Measurements from ENCODE around the gene CFAP58.

Gene CFAP58

GRCh38 chr10:104321725-104322415 is 31.8 kb upstream of the CFAP58 start:
- DNase-seq (ENCODE audit: low read depth) = no peak

GRCh38 chr10:104322416-104322782 is 31.2 kb upstream of the CFAP58 start:
- peak; percentile 50 for DNase-seq (ENCODE audit: low read depth)

- DNase-seq (ENCODE audit: low read depth) = no peak
Measured at GRCh38 chr10:104323085-104323484, 30.5 kb upstream of the CFAP58 start.

- no peak for DNase-seq (ENCODE audit: low read depth)
Measured at GRCh38 chr10:104323760-104324201, 29.9 kb upstream of the CFAP58 start.

- DNase-seq (ENCODE audit: low read depth) = no peak
Measured at GRCh38 chr10:104324221-104324686, 29.4 kb upstream of the CFAP58 start.

GRCh38 chr10:104324931-104325330 is 28.7 kb upstream of the CFAP58 start:
- DNase-seq (ENCODE audit: low read depth) = no peak

- no peak for DNase-seq (ENCODE audit: low read depth)
Measured at GRCh38 chr10:104325436-104326435, 27.9 kb upstream of the CFAP58 start.

- no peak for DNase-seq (ENCODE audit: low read depth)
Measured at GRCh38 chr10:104326991-104327610, 26.5 kb upstream of the CFAP58 start.

GRCh38 chr10:104327745-104328645 is 25.6 kb upstream of the CFAP58 start:
- peak; percentile 75 for DNase-seq (ENCODE audit: low read depth)

- DNase-seq (ENCODE audit: low read depth) = no peak
Measured at GRCh38 chr10:104328646-104328895, 25.1 kb upstream of the CFAP58 start.

- peak; percentile 92 for DNase-seq (ENCODE audit: low read depth)
Measured at GRCh38 chr10:104328896-104329710, 24.5 kb upstream of the CFAP58 start.

GRCh38 chr10:104329735-104330134 is 23.9 kb upstream of the CFAP58 start:
- DNase-seq (ENCODE audit: low read depth) = peak; percentile 90

GRCh38 chr10:104330168-104331110 is 23.2 kb upstream of the CFAP58 start:
- peak; percentile 97 for DNase-seq (ENCODE audit: low read depth)

- DNase-seq (ENCODE audit: low read depth) = no peak
Measured at GRCh38 chr10:104331208-104331838, 22.3 kb upstream of the CFAP58 start.

GRCh38 chr10:104332243-104333031 is 21.2 kb upstream of the CFAP58 start:
- DNase-seq (ENCODE audit: low read depth) = no peak

- no peak for DNase-seq (ENCODE audit: low read depth)
Measured at GRCh38 chr10:104333032-104333727, 20.5 kb upstream of the CFAP58 start.

GRCh38 chr10:104333728-104334373 is 19.8 kb upstream of the CFAP58 start:
- DNase-seq (ENCODE audit: low read depth) = no peak

Measured in fibroblast of gingiva (primary cell).